HG03139 (cell line): ENCODE results near the gene RNF41.
"Not testable (repeated sequence)": the region's sequence is repeated elsewhere in the genome, so short reads cannot be mapped to it uniquely, and the experiment has no call there.

Source experiments
- ATAC-seq: cut with Tn5 transposase; IDR thresholded peaks from one replicate; pipeline ENCODE4 v1.9.1; 2021; ENCODE audit not compliant: unreplicated experiment

Gene RNF41

DNA sequence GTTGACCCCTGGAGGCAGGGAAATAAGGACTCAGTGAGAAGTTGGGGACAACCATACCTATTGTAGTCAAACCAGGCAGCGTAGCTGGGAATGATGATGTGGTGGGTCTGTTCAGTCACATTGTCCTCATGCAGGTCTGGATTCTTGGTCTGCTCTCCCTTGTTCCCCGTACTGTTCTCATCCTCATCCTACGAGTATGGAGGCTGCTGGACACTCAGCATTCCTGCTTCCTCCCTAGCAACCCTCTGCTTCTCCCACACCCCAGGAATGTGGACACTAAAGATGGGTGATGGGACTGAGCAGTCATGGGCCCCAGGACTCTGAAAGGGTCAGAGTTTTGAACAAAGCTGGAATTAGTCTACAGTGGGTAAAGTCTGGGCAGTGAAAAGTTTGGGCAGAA, 43.4 kb downstream of the RNF41 start:
- no peak for ATAC-seq

DNA sequence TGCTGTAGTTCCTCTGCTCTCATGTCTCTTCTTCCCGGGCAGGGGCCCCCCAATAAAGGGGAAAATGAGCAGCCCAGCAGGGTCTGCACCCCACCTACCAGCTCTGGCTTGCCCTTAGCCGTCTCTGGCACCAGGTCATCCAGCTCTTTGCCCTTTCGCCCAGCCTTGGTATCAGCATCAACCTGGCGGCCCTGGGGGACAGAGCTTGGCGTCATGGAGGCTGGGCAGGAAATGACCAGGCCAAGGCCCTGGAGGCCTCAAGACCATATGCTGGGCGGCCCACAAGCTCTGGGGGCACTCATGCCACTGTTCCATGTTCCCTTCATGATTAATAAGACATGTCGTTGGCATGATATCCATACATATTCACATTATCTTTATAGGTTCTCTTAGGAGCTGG, 48.9 kb downstream of the RNF41 start:
- ATAC-seq: no peak

DNA sequence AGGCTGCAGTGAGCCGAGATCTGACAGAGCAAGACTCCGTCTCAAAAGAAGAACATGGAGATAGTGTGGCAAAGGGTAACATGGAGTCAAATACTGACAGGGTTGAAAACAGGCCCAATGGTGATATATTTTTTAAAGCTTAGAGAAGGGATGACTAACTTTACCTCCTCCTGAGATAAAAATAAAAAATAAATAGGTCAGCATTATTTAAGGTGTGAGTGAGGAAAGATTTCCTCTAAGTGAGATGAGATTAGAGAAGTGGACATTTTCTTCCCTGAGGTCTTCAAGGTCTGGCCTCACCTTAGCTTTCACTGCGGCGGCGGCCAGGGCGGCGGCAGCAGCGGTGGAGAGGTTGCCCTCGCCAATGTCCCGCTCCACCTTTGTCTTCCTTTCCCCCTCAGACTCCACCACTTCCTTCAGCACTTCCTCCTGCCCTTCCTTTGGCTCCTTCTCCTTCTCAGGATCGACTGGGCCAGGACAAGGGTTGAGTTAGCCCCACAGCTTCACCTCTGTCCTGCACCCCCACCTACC, 52.4 kb downstream of the RNF41 start:
- no peak for ATAC-seq

DNA sequence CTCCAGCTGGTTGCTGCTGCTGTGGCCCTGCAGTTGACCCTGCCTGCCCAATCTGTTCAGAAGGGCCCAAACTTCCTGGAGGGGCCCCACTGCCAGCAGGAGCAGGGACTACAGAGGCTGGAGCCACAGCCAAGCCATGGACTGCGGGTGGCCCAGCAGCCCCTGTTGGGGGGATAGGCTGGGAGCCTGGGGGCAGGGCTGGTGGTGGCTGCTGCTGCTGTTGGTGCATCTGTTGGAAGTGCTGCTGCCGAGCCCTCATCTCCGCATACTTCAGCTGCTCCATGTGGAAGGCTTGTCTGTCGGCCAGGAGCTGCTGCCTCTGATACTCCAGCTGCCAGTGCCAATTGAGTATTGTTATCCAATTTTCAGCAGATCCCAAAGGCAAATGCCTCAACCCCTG, 56.4 kb downstream of the RNF41 start:
- no peak for ATAC-seq

DNA sequence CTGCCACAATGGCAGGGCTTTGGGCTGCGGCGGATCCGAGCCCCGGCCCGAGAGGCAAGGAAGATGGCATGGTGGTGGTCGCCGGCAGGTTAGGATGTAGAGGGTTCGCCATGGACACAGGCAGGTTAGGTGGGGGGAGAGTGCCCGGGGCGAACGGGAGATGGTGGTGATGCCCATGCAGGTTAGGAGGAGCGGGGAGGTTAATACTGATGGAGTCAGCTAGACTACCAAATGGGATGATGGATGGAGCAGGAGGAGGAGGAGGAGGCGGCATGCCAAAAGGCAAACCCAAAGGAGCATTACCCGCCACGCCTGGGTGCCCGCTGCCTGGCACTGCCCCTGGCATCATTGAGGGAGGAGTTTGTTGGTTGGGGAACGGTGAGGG, 57.4 kb downstream of the RNF41 start:
- ATAC-seq: no peak

DNA sequence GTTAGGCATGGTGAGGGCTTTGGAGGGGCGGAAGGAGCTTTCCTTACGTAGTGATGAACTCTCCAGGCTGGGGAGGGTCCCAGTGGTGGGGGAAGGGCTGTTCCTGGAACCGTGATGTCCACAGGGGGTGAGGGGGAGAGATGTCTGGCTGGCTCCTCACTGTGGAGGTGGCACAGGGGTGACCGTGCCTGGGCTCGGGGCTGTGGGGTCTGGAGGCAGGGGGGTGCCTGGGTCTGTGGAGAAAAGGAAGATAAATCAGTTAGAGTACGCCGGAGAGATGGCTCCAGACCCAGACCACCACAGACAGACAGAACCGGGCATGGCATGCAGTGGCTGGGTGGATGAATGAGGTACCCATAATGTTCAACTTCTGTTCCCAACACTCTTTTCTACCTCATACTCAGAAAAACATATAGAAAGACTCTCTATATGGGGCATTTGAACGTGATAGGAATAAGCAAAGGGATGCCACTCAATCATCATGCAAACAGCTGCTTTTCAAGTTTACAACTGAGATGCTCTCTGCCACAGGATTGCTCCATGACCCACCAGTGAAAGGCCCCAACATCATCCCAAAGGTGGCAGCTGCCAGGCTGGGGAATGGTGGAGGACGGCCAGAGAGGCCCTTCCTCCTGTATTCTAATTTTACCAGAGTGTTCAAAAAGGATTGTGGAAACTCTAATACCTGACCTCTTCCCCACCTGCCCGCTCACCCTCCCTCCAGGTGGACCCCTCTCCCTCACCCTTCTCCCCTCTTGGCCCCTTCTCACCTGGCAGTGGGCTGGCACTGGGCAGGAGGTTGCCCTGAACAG, 58.0 kb downstream of the RNF41 start:
- no peak for ATAC-seq

DNA sequence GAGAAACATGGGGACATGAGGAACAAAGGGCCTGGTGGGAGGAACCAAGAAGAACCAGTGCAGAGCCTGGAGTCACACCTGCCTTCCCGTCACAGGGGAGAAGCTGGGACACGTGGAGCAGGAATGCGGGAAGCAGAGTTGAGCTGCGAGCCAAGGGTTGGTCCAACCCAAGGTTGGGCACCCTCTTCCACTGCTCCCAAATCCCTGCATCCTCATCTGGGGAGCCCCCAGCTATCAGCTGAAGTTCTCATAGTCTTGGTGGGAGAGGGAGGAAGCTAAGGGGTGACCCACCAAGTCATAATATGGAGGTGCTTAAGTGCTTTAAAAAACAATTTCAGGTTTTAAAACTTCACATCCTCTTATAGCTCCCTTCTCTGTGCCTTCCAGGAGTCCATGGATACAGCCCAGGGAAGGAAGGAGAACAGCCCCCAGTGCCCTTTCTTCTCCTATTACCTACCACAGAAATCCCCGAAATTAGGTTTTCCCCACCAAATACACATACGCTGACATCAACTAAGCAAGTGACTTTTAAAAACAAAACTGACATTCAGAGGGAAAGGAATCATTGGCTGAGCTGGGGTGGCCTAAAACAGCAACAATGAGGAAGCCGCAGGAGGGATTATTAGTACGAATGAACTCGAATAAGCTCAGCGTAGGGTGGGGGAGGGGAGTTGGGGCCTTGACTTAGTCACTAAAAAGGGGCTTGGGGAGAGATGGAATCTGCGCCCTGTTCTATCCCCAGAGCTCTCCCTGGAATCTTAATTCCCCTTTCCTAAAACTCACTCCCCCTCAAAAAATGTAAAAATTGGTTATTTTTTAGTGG, 59.0 kb downstream of the RNF41 start:
- no peak for ATAC-seq

DNA sequence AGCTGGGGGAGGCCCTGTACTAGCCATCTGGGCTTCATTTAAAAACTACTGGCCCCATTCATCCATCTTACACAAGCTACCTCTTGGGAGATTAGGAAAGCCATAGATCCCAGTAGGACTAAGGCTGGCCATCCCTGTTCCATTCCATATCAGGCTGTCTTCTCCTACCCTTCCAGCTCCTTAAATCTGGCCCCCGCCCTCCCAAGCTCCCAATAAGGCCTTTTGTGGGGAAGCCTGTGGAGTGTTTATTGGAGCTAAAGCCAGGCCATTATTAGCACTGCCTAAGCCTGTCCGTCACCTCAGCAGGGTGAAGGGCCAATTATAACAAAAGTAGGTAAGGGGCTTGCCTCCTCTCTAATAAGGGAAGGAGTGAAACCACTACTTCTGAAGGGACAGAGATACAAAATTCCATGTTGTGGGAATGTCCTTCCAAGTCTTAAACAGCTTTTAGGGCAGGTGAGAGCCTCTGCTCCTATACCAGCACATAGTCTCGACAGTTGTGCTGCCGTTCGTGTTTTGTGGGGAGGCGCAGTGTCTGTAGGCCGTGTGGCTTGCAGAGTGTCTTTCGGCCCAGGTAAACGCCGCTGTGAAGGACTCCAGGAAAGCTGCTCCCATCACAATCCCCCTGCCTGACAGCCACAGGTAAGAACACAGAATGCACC, 59.9 kb downstream of the RNF41 start:
- no peak for ATAC-seq

DNA sequence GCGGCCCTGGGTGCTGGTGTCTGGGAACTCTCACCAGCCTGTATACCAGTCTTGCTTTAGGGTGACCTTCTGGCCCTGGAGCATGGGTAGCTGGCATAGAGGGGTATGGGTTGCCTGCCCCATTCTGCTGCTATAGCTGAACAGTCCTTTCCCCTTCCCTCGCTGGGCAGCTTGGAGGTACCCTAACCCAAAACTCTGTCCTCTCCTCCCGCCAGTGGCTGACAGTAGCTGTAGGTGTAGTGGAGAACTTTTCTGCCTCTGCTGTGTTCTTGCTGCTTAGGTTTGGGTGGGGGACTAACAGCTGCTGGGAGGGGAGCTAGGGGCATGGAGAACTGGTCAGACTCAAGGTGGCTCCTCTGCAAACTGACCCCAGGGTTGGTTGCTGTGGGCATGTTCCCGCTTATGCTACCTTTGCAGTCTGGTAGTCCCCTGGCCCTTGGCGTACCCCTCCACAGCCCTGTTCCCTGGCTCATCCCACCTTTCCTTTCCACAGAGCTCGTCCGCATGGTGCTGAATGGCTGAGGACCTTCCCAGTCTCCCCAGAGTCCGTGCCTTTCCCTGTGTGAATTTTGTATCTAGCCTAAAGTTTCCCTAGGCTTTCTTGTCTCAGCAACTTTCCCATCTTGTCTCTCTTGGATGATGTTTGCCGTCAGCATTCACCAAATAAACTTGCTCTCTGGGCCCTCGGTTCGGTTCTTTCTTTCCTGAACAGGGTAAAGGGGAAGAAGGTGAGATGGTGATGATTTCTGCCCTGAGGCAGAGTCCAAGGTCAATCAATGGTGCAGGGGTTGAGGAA, 60.6 kb downstream of the RNF41 start:
- no peak for ATAC-seq

DNA sequence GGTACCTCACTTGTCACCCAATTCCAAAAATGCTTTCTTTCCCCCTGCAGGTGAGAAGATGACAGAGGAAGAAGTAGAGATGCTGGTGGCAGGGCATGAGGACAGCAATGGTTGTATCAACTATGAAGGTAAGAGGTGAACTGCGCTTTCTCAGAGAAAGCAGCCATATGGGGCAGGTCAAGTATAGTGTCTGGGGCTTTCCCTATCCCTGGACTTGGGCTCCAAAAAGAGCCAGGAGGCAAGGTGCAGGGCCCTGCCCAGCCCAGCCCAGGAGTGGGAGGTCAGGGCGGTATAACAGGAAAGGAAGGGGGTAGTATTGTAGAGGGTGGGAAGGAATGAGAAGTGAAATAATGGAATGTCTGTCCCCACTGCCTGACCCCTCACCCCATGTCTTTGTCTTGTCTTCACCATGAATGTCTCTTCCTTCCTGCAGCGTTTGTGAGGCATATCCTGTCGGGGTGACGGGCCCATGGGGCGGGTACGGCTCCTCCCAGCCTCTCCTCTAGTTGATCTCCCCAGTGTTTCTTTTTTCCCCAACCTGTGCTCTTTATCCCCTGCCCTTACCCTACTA, 61.4 kb downstream of the RNF41 start:
- no peak for ATAC-seq

DNA sequence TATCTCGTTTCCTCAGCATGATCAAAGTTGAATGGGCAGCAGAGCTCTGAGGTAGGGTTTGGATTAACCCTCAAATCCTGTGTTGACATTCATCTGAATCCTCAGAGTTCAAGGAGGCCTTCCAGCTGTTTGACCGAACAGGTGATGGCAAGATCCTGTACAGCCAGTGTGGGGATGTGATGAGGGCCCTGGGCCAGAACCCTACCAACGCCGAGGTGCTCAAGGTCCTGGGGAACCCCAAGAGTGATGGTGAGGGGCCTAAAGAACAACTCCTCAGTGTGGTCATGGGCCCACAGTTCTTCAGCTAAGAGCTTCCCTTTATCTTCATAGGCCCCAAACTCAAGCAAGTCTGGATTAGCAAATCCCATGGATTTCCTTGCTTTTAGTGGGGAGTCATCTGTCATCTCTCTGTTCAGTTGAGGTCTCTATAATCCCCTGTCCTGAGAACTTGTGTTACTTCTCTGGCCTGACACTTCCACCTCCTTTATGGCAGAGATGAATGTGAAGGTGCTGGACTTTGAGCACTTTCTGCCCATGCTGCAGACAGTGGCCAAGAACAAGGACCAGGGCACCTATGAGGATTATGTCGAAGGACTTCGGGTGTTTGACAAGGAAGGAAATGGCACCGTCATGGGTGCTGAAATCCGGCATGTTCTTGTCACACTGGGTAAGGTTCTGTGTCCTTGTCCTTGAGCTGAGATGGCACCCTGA, 62.1 kb downstream of the RNF41 start:
- no peak for ATAC-seq

DNA sequence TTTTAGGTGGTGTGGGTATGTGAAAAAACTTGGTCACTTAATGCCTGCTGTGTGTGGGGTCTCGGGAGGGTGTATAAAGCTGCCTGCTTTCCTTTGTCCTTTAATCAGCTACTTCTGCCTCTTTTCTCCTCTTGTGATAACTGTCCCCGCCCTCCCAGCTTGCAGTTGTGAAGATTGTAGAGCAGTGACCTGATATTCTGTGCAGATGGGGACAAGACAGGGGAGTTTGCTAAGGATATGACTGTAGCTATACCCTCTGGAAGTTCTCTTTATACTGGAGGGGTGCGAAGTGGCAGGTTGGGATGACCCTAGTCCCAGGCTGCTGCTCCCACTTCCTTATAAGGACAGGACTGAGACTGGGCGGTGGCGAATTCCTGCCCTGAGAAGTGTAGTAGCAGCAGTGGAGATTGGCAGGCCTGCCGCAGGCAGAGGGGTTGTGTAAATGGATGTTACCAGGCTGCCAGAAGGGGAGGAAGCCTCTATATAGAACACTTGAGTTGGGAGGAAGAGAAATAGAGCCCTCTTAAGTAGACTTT, 62.7 kb downstream of the RNF41 start:
- ATAC-seq: no peak

DNA sequence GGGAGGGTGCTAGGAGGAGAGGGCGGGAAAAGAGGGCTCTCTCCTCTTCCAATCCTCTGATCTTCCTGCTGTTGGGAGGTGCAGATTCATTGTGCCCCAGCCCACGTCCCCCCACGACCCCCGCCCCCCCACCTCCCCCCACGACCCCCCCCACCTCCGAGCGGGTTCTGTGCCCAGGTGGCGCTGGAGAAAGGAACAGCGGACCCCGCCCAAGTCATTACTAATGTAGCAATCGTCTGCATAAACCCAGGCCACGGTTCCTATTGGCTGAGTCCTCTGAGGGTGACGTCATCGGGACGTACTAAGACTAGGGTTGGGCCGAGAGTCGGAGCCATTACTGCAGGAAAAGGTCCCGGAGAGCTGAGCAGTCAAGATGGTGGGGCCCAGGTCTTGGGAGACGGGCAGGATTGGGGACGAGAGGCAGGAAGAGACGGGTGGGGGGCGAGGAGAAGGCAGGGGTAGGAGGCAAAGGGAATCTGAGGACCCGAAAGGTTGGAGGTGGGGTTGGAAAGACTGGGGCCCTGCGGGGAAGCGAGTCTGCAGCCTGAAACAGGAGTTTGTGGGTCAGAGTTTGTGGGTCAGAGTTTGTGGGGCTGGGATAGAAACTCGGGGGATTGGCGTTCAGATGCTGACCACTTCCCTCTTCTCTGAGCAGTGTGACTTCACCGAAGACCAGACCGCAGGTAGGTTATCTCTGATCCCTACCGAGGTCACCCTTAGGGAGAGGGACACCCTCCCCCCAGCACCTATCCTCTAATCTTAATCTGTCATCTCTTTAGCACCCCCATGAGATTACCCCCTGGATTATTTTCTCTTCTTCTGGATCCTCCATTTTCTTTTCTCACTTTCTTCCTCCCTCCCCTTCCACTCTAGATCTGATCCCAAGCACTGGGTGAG, 63.4 kb downstream of the RNF41 start, which contains the start of gene MYL6:
TSS of gene MYL6 (plus strand) at position 331 of the 897 bp plus-strand sequence. CDS start at position 374, 43 bp downstream.
- peak; percentile 71 for ATAC-seq

DNA sequence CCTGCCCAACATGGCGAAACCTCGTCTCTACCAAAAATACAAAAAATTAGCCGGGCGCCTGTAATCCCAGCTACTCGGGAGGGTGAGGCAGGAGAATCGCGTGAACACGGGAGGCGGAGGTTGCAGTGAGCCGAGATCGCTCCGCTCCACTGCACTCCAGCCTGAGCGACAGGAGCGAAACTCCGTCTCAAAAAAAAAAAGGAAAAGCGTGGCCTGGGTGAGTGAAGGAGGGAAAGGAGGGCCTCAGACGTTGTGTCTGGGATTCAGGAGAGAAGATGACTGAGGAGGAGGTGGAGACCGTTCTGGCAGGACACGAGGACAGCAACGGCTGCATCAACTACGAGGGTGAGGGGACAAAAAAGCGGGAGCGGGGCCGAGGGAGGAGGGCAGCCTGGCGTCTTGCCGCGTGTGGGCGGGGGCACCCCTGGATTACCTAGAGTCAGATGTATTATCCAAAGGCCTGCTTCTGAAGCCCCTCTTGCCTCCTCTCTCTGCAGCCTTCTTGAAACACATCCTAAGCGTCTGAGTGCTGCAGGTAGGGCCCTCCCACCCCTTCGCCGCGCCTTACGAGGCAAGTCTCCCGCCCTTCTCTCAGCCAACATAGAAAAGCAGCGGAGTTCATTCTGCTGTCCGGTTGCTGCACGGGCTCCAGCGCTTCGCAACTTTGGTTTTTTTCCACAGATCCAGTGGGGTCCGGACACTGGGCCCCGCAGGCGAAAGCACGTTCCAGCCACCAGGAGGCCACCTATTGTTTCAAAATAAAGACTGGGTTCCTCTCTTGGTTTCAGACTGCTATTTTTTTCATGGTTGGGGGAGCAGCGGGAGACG, 64.3 kb downstream of the RNF41 start:
- peak; percentile 26 for ATAC-seq

DNA sequence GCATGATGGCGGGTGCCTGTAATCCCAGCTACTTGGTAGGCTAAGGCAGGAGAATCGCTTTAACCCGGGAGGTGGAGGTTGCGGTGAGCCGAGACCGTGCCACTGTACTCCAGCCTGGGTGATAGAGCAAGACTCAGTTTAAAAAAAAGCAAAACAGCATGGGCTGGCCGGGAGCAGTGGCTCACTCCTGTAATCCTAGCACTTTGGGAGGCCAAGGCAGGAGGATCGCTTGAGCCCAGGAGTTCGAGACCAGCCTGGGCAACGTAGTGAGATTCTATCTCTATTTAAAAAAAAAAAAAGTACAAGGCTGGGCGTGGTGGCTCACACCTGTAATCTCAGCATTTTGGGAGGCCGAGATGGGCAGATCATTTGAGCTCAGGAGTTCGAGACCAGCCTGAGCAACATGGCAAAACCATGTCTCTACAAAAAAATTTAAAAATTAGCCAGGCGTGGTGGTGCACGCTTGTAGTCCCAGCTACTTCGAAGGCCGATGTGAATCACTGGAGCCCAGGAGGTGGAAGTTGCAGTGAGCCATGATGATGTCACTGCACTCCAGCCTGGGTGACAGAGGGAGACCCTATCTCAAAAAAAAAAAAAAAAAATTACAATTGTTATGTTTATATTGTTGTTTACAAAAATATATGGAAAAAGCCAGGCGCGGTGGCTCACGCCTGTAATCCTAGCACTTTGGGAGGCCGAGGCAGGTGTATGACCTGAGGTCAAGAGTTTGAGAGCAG, 65.1 kb downstream of the RNF41 start:
- ATAC-seq: not testable (repeated sequence)

DNA sequence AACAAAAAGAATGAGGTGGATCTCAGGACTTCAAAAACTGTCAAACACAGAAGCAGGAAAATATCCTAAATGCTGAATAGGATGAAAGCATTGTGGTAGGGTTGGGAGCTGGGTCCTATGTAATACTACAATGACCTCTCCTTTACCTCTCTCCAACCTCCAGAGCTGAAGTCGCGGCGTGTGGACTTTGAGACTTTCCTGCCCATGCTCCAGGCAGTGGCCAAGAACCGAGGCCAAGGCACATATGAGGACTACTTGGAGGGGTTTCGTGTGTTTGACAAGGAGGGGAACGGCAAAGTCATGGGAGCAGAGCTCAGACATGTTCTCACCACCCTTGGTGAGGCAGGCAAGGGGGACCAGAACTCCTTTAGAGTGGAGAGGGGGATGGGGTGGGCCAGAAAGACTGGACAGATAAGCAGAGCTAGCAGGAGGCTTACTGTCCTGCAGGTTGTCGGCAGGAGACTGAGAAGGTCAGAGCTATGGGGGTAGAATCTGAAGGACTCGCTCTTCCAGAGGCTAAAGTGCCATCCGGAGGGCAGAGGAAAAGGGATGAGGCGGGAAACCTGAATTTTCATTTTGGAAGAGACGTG, 66.4 kb downstream of the RNF41 start:
- no peak for ATAC-seq
